K562 treated with DMSO at 1 percent for 12 hours (cell line): ENCODE measurements around the gene PHF24. TPM values are rescaled to one million over a fixed set of nuclear protein-coding genes. Genes with fewer than 3 reads are reported as not detected.

Source experiments
- total RNA-seq: library from RNA; unstranded; fragments of 300-600 nt; gene quantifications from 2 replicates; pipeline ENCODE4 v1.2.3, GENCODE V29; 2022; ENCODE audit not compliant: insufficient read depth

PHF24 gene
- 0.39 and 0.68 TPM in 2 replicates for total RNA-seq

GRCh38 chr9:34957492-34958410 is at the start of gene PHF24:
Gene PHF24, plus strand, starts transcription at chr9:34958285. Its CDS starts 13,014 bp downstream, at chr9:34971299.

GRCh38 chr9:34989003-34989945 is 31.2 kb downstream of the PHF24 start, which contains the start of gene DNAJB5:
Gene DNAJB5, plus strand, starts transcription at chr9:34989745. Its CDS starts 886 bp downstream, at chr9:34990631.

Other genes starting within 250 kb of the PHF24 start
- gene CCL21, start 248.1 kb upstream of the PHF24 start, total RNA-seq = not detected in 2 replicates
- gene DNAJB5, start 31.5 kb downstream of the PHF24 start, total RNA-seq = 1.9 and 5.3 TPM in 2 replicates
- 133 and 207 TPM in 2 replicates for gene VCP, start 114.3 kb downstream of the PHF24 start, total RNA-seq
- gene FANCG, start 121.7 kb downstream of the PHF24 start, total RNA-seq = 17.9 and 24.9 TPM in 2 replicates
- gene PIGO, start 138.3 kb downstream of the PHF24 start, total RNA-seq = 6.2 and 11.2 TPM in 2 replicates
- 135 and 175 TPM in 2 replicates for gene STOML2, start 144.8 kb downstream of the PHF24 start, total RNA-seq
- 4.7 and 7.6 TPM in 2 replicates for gene ATOSB, start 157.6 kb downstream of the PHF24 start, total RNA-seq
- gene UNC13B, start 203.7 kb downstream of the PHF24 start, total RNA-seq = 5.9 and 16.9 TPM in 2 replicates